ENCODE measurements around the gene PLCXD3.

The PLCXD3 gene

GRCh38 chr5:41510176-41510831 is at the start of gene PLCXD3:
PLCXD3 (minus strand) TSS chr5:41510601; CDS start chr5:41510526, 75 bp downstream.
- no peak for DNase-seq (ENCODE audit: extremely low read depth in 1 of 2, low read depth in 1 of 2)

- no peak for DNase-seq (ENCODE audit: extremely low read depth in 1 of 2, low read depth in 1 of 2)
Observed at GRCh38 chr5:41559184-41559583, 48.8 kb upstream of the PLCXD3 start.

GRCh38 chr5:41558295-41558694 is 47.9 kb upstream of the PLCXD3 start:
- no peak for DNase-seq (ENCODE audit: extremely low read depth in 1 of 2, low read depth in 1 of 2)

- DNase-seq (ENCODE audit: extremely low read depth in 1 of 2, low read depth in 1 of 2): no peak
Observed at GRCh38 chr5:41547991-41548390, 37.6 kb upstream of the PLCXD3 start.

- DNase-seq (ENCODE audit: extremely low read depth in 1 of 2, low read depth in 1 of 2): no peak
Observed at GRCh38 chr5:41542183-41542582, 31.8 kb upstream of the PLCXD3 start.

- DNase-seq (ENCODE audit: extremely low read depth in 1 of 2, low read depth in 1 of 2): no peak
Observed at GRCh38 chr5:41539454-41539853, 29.1 kb upstream of the PLCXD3 start.

GRCh38 chr5:41537581-41537980 is 27.2 kb upstream of the PLCXD3 start:
- DNase-seq (ENCODE audit: extremely low read depth in 1 of 2, low read depth in 1 of 2): no peak

- no peak for DNase-seq (ENCODE audit: extremely low read depth in 1 of 2, low read depth in 1 of 2)
Observed at GRCh38 chr5:41532485-41532884, 22.1 kb upstream of the PLCXD3 start.

GRCh38 chr5:41527201-41527779 is 16.9 kb upstream of the PLCXD3 start:
- DNase-seq (ENCODE audit: extremely low read depth in 1 of 2, low read depth in 1 of 2): no peak

GRCh38 chr5:41526699-41527098 is 16.3 kb upstream of the PLCXD3 start:
- DNase-seq (ENCODE audit: extremely low read depth in 1 of 2, low read depth in 1 of 2): no peak

GRCh38 chr5:41524174-41524573 is 13.8 kb upstream of the PLCXD3 start:
- no peak for DNase-seq (ENCODE audit: extremely low read depth in 1 of 2, low read depth in 1 of 2)

- no peak for DNase-seq (ENCODE audit: extremely low read depth in 1 of 2, low read depth in 1 of 2)
Observed at GRCh38 chr5:41522193-41522786, 11.9 kb upstream of the PLCXD3 start.

GRCh38 chr5:41519801-41520200 is 9.4 kb upstream of the PLCXD3 start:
- DNase-seq (ENCODE audit: extremely low read depth in 1 of 2, low read depth in 1 of 2): no peak

- no peak for DNase-seq (ENCODE audit: extremely low read depth in 1 of 2, low read depth in 1 of 2)
Observed at GRCh38 chr5:41517909-41518308, 7.5 kb upstream of the PLCXD3 start.

GRCh38 chr5:41511241-41511640 is 840 bp upstream of the PLCXD3 start:
- no peak for DNase-seq (ENCODE audit: extremely low read depth in 1 of 2, low read depth in 1 of 2)

- no peak for DNase-seq (ENCODE audit: extremely low read depth in 1 of 2, low read depth in 1 of 2)
Observed at GRCh38 chr5:41509399-41510175, 814 bp downstream of the PLCXD3 start.

- DNase-seq (ENCODE audit: extremely low read depth in 1 of 2, low read depth in 1 of 2): no peak
Observed at GRCh38 chr5:41508696-41509398, 1.6 kb downstream of the PLCXD3 start.

- DNase-seq (ENCODE audit: extremely low read depth in 1 of 2, low read depth in 1 of 2): no peak
Observed at GRCh38 chr5:41508186-41508585, 2.2 kb downstream of the PLCXD3 start.

GRCh38 chr5:41507501-41507900 is 2.9 kb downstream of the PLCXD3 start:
- no peak for DNase-seq (ENCODE audit: extremely low read depth in 1 of 2, low read depth in 1 of 2)

- no peak for DNase-seq (ENCODE audit: extremely low read depth in 1 of 2, low read depth in 1 of 2)
Observed at GRCh38 chr5:41503860-41504259, 6.5 kb downstream of the PLCXD3 start.

GRCh38 chr5:41503310-41503709 is 7.1 kb downstream of the PLCXD3 start:
- no peak for DNase-seq (ENCODE audit: extremely low read depth in 1 of 2, low read depth in 1 of 2)

Measured in activated CD8-positive, alpha-beta memory T cell treated with anti-CD3 and anti-CD28 coated beads for 1 hour (primary cell).